GM20000 (cell line): Measurements from ENCODE around the gene RAB11B.
A peak's percentile ranks its signal among the peaks of the same experiment; 100 is the strongest.

ENCODE experiments used
- DNase-seq: peaks from one replicate; pipeline ENCODE4 v3.0.0; 2012; ENCODE audit warnings: low spot score
- CTCF ChIP-seq: IDR thresholded peaks from 2 replicates; pipeline ENCODE4 v1.5.1; 2012; ENCODE audit warnings: mild to moderate bottlenecking, control low read depth; ENCODE audit errors: extremely low read depth, missing control alignments

The RAB11B gene

GRCh38 chr19:8355631-8356402 is 34.3 kb upstream of the RAB11B start:
- DNase-seq = no peak
- no peak for TF ChIP-seq CTCF

GRCh38 chr19:8357007-8357521 is 33.1 kb upstream of the RAB11B start:
- TF ChIP-seq CTCF = no peak
- no peak for DNase-seq

GRCh38 chr19:8358948-8359347 is 31.2 kb upstream of the RAB11B start:
- TF ChIP-seq CTCF = no peak
- DNase-seq = no peak

GRCh38 chr19:8360196-8360595 is 30.0 kb upstream of the RAB11B start:
- no peak for DNase-seq
- no peak for TF ChIP-seq CTCF

GRCh38 chr19:8361921-8362793 is 28.0 kb upstream of the RAB11B start:
- no peak for DNase-seq
- TF ChIP-seq CTCF = no peak

DNA sequence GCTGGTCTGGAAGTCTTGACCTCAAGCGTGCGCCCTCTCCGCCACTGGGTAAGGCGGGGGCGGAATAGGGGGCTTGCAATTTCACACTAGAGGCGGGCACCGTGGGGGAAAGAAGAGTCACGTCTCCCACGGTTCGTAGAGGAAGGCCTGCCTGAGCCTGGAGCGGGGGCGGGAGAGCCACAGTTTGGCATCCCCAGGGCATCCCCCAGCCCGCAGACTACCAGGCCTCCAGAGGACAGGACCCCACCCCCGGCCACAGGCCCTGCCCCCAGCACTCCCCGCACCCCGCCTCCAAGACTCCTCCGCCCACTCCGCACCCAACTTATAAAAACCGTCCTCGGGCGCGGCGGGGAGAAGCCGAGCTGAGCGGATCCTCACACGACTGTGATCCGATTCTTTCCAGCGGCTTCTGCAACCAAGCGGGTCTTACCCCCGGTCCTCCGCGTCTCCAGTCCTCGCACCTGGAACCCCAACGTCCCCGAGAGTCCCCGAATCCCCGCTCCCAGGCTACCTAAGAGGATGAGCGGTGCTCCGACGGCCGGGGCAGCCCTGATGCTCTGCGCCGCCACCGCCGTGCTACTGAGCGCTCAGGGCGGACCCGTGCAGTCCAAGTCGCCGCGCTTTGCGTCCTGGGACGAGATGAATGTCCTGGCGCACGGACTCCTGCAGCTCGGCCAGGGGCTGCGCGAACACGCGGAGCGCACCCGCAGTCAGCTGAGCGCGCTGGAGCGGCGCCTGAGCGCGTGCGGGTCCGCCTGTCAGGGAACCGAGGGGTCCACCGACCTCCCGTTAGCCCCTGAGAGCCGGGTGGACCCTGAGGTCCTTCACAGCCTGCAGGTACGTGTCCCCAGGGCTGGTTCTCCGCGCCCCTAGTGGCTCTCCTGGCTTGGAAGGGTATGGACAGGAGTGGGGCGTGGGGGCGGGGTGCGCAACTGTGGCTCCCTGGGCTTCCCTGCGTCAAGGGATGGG is 26.1 kb upstream of the RAB11B start, which contains the start of gene ANGPTL4:
Gene ANGPTL4, plus strand, starts transcription at position 353 of the 969 bp plus-strand sequence. Its CDS starts 167 bp downstream, at position 520.
- DNase-seq = peak; percentile 76
- TF ChIP-seq CTCF = no peak
